ENCODE results near the gene DBET.

DNA sequence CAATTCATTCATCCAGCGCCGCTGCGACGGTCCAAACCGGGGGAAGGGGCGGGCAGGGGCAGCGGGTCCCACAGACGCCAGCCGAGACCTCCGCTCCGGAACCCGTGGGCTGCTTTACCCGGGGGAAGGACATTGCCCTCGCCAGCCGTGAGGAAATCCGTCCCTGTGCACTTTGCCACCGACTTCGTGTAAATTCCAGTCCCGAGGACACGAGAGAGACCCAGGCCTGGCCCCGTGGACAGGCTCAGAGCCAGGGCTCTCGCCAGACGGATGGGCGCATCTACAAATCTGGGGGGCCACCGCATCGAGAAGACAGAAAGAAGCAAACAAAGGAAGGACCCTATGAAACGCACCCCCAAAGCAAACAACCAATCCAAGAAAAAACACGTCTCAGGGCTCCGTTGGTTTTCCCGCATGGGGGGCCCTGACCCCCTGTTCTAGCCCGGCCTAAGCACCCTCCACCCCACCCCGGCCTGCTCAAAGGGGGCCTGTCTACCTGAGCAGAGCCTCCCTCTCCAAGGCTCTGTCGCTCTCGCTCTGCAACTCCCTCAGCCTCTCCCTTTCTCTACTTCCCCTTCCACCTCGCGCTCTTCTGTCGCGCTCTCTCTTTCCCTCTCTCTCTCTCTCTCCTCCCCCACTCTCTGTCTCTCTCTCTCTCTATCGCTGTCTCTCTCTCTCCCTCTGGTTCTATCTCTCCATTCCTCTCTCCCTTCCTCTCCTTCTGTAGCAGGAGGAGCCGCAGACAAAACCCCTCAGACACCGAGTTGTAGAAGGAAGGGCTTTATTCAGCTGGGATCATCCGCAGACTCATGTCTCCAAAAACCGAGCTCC is 48.5 kb upstream of the DBET start:
- no peak for TF ChIP-seq YY1 (IDR thresholded peaks at IDR 0.05; ENCODE audit: insufficient read depth, insufficient read length)
- no peak for TF ChIP-seq SUZ12 (IDR thresholded peaks at IDR 0.05; ENCODE audit: extremely low read depth, insufficient read depth, insufficient read length)
- TF ChIP-seq ZNF274 (IDR thresholded peaks at IDR 0.05; ENCODE audit: low read depth, low read length), result no peak

Data from NT2/D1 (cell line).